GM12878 (cell line): ENCODE results near the gene SAMD7.

Experiments
- HCFC1 ChIP-seq: fragments of 150-350 bp; IDR thresholded peaks from 2 replicates; pipeline ENCODE4 v1.6.1; 2014; ENCODE audit warnings: low read length
- TF ChIP-seq, protein P1 (sequence below), 3 experiments: IDR thresholded peaks in 2 of 3; conservative IDR thresholded peaks in 1 of 3; 2 replicates each; pipeline ENCODE4 v1.5.1; 2011; ENCODE audit warnings: low read depth in 3 of 3, low read length in 3 of 3, mild to moderate bottlenecking in 3 of 3, control low read depth in 2 of 3, moderate library complexity in 2 of 3, inconsistent platforms in 1 of 3, mixed read lengths in 1 of 3; ENCODE audit not compliant: control insufficient read depth in 2 of 3, insufficient read depth in 1 of 3; ENCODE audit errors: extremely low read depth in 1 of 3

- TF ChIP-seq, protein P1, sequence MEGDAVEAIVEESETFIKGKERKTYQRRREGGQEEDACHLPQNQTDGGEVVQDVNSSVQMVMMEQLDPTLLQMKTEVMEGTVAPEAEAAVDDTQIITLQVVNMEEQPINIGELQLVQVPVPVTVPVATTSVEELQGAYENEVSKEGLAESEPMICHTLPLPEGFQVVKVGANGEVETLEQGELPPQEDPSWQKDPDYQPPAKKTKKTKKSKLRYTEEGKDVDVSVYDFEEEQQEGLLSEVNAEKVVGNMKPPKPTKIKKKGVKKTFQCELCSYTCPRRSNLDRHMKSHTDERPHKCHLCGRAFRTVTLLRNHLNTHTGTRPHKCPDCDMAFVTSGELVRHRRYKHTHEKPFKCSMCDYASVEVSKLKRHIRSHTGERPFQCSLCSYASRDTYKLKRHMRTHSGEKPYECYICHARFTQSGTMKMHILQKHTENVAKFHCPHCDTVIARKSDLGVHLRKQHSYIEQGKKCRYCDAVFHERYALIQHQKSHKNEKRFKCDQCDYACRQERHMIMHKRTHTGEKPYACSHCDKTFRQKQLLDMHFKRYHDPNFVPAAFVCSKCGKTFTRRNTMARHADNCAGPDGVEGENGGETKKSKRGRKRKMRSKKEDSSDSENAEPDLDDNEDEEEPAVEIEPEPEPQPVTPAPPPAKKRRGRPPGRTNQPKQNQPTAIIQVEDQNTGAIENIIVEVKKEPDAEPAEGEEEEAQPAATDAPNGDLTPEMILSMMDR (IDR thresholded peaks at IDR 0.05 in 2 of 3, conservative IDR thresholded peaks at IDR 0.05 in 1 of 3; ENCODE audit: control insufficient read depth in 2 of 3, extremely low read depth in 1 of 3, insufficient read depth in 1 of 3, low read depth in 3 of 3, low read length in 3 of 3) = no peak
- TF ChIP-seq HCFC1 = no peak
Measured at GRCh38 chr3:169914321-169914720, 2.9 kb downstream of the SAMD7 start.
